ENCODE data around the gene LTBR. TPM values are rescaled to one million over a fixed set of nuclear protein-coding genes. Genes with fewer than 3 reads are reported as not detected.
"Not testable (repeated sequence)": the region's sequence is repeated elsewhere in the genome, so short reads cannot be mapped to it uniquely, and the experiment has no call there.

The LTBR gene
- total and polyA plus RNA-seq, 7 experiments from 2014 or later, result 0.34 to 25.2 (median 2.2) TPM; not detected in 2

DNA sequence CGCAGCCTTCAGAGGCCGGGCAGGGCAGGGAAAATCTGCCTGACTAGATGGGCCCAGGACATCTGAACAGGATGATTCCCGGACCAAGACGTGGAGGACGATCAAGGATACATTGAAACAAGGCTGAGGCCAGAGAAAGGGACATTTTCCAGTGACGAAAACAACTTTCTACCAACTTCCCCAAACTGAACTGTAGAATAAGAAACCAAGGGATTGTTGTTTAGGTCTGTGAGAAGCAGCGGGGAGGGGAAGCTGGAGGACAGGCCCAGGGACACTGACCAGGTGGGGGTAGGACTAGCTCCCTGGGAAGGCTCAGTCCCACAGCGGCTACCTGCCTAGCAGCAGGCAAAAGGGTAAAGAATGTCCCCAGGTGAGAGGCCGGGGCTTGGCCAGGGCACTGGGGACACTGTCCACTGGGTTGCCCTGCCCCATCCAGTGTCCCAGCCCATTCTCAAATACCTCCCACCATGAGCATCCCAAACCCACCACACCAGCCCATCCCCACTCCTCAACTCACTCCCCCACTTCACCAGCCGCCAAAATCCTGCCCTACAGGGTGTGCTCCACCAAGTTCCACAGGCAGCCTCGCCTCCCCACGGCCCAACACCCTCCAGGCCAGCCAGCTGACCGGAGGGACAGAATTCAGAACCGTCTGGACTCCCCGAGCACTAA, 43.1 kb upstream of the LTBR start:
- ChIA-PET POLR2A (interaction anchor here (0.6 to 12.0 kb wide), 10 partner anchors 8 to 130 kb away, joined by 3 to 342 read pairs (median 12); partner anchors contain the start of genes CD27, TAPBPL and VAMP1), CTCF (interaction anchor here (1.0 to 2.9 kb wide), 5 partner anchors 18 to 125 kb away, joined by 3 to 10 read pairs (median 5); no protein-coding TSS in a partner anchor)
- Histone ChIP-seq H3K27me3 (ENCODE audit: control insufficient read depth in 2 of 2, insufficient read depth in 2 of 2, low read length in 2 of 2) (no peaks in the 10 kb centered on the region), H3K36me3 (ENCODE audit: control insufficient read depth in 2 of 3, insufficient read depth in 3 of 3, low read length in 3 of 3) (peaks cover 0 to 11% (median 0%) of the 10 kb centered on the region in 3 experiments), H3K27ac (ENCODE audit: low read depth, low read length) (peak overlapping the region; percentile 92), H3K4me3 (ENCODE audit: low read length) (peak overlapping the region; percentile 88), H3K4me1 (ENCODE audit: control insufficient read depth in 2 of 2, insufficient read depth in 2 of 2, low read length in 2 of 2) (peaks cover 56 to 58% of the 10 kb centered on the region in 2 donors), H3K9me3 (ENCODE audit: control insufficient read depth in 2 of 3, low read length in 3 of 3) (no peaks in the 10 kb centered on the region)
- Mint-ChIP-seq H3K9me3 (no peaks in the 10 kb centered on the region), H3K4me3 (no peak overlapping the region), H3K4me1 (peaks cover 28 to 36% (median 33%) of the 10 kb centered on the region in 7 donors), H3K27ac (no peak overlapping the region), H3K36me3 (peaks cover 0 to 7% (median 0%) of the 10 kb centered on the region in 5 donors), H3K27me3 (no peaks in the 10 kb centered on the region)
- DNase-seq (no peak), ATAC-seq (no peak)
- intact Hi-C loops (cut with micrococcal nuclease), result loop anchor here in 1 of 2 donors (2.0 kb wide), 1 partner anchor 152 kb away; the partner anchor contains the start of gene MRPL51

DNA sequence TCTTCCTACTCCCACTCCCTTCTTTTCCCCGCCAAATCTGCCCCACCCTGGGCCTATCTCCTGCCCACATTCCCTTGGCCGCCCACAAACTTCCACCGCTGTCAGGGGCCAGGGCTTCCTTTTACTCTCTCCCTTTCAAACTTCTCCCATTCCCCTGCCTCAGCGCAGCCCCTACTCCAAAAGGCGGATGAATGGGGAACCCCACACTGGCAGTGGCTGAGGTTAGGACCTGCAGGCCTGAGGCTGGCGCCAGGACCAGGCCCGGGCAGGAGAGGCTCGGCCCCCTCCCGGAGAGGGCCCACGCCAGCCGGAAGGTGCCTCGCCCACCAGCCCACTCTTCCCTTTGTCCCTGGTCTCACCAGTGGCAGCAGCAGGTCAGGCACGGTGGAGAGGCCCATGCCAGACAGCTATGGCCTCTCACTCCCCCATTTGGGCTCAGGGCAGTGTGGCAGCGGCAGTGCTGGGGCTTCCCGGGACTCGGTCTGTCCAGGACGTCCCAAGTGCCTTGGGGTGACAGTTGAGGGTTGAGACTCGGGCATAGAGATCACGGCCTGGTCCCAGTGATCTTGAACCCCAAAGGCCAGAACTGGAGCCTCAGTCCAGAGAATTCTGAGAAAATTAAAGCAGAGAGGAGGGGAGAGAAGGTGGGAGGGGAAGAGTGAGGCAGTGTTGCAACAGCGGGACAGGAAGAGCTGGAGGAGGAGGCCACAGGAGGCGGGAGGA, 42.4 kb upstream of the LTBR start, which contains the start of gene TNFRSF1A:
TNFRSF1A (minus strand) TSS at position 660 of the 723 bp plus-strand sequence; CDS start at position 398, 262 bp downstream.
- no peak within 1 kb of the TSS for H3K4me3 Mint-ChIP-seq
- Histone ChIP-seq H3K9me3 (ENCODE audit: control insufficient read depth in 2 of 3, low read length in 3 of 3) (no peaks in the 10 kb centered on the region), H3K36me3 (ENCODE audit: control insufficient read depth in 2 of 3, insufficient read depth in 3 of 3, low read length in 3 of 3) (peaks cover 0 to 11% (median 0%) of the 10 kb centered on the region in 3 experiments), H3K4me3 (ENCODE audit: low read length) (peak within 1 kb of the TSS; percentile 88), H3K27ac (ENCODE audit: low read depth, low read length) (peak within 1 kb of the TSS; percentile 92), H3K27me3 (ENCODE audit: control insufficient read depth in 2 of 2, insufficient read depth in 2 of 2, low read length in 2 of 2) (no peaks in the 10 kb centered on the region), H3K4me1 (ENCODE audit: control insufficient read depth in 2 of 2, insufficient read depth in 2 of 2, low read length in 2 of 2) (peaks cover 54 to 56% of the 10 kb centered on the region in 2 donors)
- intact Hi-C loops (cut with micrococcal nuclease), result loop anchor here (1.0 to 2.0 kb wide), 2 partner anchors 9 to 151 kb away; partner anchors contain the start of gene MRPL51 (in 1 of the 2)
- ChIA-PET POLR2A (interaction anchor here (0.5 to 12.0 kb wide), 14 partner anchors 7 to 151 kb away, joined by 3 to 342 read pairs (median 3); partner anchors contain the start of genes MRPL51, TAPBPL and VAMP1), CTCF (interaction anchor here (1.0 to 2.9 kb wide), 4 partner anchors 18 to 97 kb away, joined by 3 to 10 read pairs (median 7); no protein-coding TSS in a partner anchor)
- peak in 7 of 9 donors; percentile 45 to 66 (median 54) for DNase-seq
- H3K4me1 Mint-ChIP-seq, result peaks cover 32 to 43% (median 39%) of the 10 kb centered on the region in 7 donors
- H3K27ac Mint-ChIP-seq, result peak within 1 kb of the TSS in 3 of 9 donors; percentile 95 to 97 (median 95)
- H3K9me3 Mint-ChIP-seq, result no peaks in the 10 kb centered on the region
- H3K27me3 Mint-ChIP-seq, result no peaks in the 10 kb centered on the region
- ATAC-seq, result peak; percentile 60
- peaks cover 0 to 7% (median 0%) of the 10 kb centered on the region in 5 donors for H3K36me3 Mint-ChIP-seq

DNA sequence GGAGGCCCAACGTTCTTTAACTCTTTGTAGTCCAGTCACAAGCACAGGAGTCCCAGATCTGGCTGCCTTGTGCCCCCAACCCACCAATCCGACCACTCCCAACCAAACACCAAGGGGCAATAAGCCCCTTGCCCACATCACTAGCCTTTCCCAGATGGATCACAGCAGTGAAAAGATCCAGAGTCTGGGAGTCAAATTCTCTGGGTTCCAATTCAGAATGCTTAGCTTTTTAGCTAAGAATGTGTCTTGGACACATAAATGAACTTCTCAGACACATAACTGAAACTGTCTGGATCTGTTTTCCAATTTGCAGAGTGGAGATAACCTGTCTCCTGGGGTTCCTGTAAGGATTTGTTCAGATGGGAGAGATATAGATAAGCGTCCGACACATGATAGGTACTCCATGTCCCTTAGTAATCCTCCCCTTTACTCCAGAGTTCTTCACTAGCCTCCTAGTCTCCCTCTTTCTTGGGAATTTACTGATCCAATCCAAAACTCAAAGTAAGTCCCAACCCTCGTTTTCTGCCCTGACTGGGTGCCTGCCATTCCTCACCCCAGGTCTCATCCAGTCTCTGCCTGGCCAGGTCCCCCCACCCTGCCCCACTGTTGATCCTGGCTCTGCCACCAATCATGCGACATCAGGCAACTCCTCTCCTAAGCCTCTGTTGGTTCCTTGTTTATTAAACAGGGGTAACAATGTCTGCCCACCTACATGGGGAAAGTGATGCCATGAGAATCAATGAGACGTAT, 41.6 kb upstream of the LTBR start:
- ChIA-PET POLR2A (interaction anchor here (0.5 to 12.0 kb wide), 10 partner anchors 10 to 151 kb away, joined by 3 to 342 read pairs (median 3); partner anchors contain the start of genes MRPL51 and TAPBPL), CTCF (interaction anchor here (0.7 to 2.9 kb wide), 4 partner anchors 21 to 123 kb away, joined by 3 to 10 read pairs (median 6); no protein-coding TSS in a partner anchor)
- Histone ChIP-seq H3K27ac (ENCODE audit: low read depth, low read length) (peak overlapping the region; percentile 92), H3K4me1 (ENCODE audit: control insufficient read depth in 2 of 2, insufficient read depth in 2 of 2, low read length in 2 of 2) (peaks cover 50 to 57% of the 10 kb centered on the region in 2 donors), H3K27me3 (ENCODE audit: control insufficient read depth in 2 of 2, insufficient read depth in 2 of 2, low read length in 2 of 2) (no peaks in the 10 kb centered on the region), H3K4me3 (ENCODE audit: low read length) (peak overlapping the region; percentile 88), H3K36me3 (ENCODE audit: control insufficient read depth in 2 of 3, insufficient read depth in 3 of 3, low read length in 3 of 3) (peaks cover 0 to 11% (median 0%) of the 10 kb centered on the region in 3 experiments), H3K9me3 (ENCODE audit: control insufficient read depth in 2 of 3, low read length in 3 of 3) (no peaks in the 10 kb centered on the region)
- Mint-ChIP-seq H3K36me3 (peaks cover 0 to 5% (median 0%) of the 10 kb centered on the region in 5 donors), H3K27me3 (no peaks in the 10 kb centered on the region), H3K27ac (peak overlapping the region in 3 of 9 donors; percentile 95 to 97 (median 95)), H3K4me3 (no peak overlapping the region), H3K4me1 (peaks cover 37 to 50% (median 46%) of the 10 kb centered on the region in 7 donors), H3K9me3 (no peaks in the 10 kb centered on the region)
- intact Hi-C loops (cut with micrococcal nuclease), result loop anchor here in 1 of 2 donors (1.0 kb wide), 1 partner anchor 10 kb away; no protein-coding TSS in a partner anchor
- ATAC-seq (no peak), DNase-seq (no peak)

DNA sequence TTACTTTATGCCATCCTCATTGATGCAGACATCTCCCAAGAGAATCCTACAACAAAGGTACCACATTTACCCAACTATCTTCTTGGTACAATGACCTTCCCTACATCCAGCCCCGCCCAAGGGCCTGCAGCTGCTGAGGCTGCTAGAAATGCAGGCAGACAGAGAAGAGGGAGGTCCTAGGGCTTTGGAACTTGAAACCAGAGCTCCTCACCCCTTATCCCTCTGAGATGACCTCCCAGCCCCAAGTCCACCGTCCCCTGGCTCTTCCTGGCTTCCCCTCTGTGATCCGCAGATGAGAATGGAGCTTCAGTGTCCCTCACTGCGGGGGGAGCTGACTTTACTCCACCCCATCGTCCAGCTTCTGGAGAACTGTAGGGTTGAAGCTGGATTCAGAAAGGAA, 40.4 kb upstream of the LTBR start:
- Mint-ChIP-seq H3K4me1 (peaks cover 38 to 56% (median 50%) of the 10 kb centered on the region in 7 donors), H3K27me3 (no peaks in the 10 kb centered on the region), H3K36me3 (peaks cover 0 to 4% (median 0%) of the 10 kb centered on the region in 5 donors), H3K4me3 (peak overlapping the region in 1 of 10 donors; percentile 43), H3K27ac (peak overlapping the region in 4 of 9 donors; percentile 35 to 97 (median 70)), H3K9me3 (no peaks in the 10 kb centered on the region)
- CTCF ChIA-PET, result interaction anchor here (0.6 to 2.2 kb wide), 5 partner anchors 8 to 129 kb away, joined by 3 to 10 read pairs (median 8); no protein-coding TSS in a partner anchor
- Histone ChIP-seq H3K27ac (ENCODE audit: low read depth, low read length) (no peak overlapping the region), H3K4me3 (ENCODE audit: low read length) (no peak overlapping the region), H3K27me3 (ENCODE audit: control insufficient read depth in 2 of 2, insufficient read depth in 2 of 2, low read length in 2 of 2) (no peaks in the 10 kb centered on the region), H3K36me3 (ENCODE audit: control insufficient read depth in 2 of 3, insufficient read depth in 3 of 3, low read length in 3 of 3) (peaks cover 0 to 11% (median 0%) of the 10 kb centered on the region in 3 experiments), H3K9me3 (ENCODE audit: control insufficient read depth in 2 of 3, low read length in 3 of 3) (no peaks in the 10 kb centered on the region), H3K4me1 (ENCODE audit: control insufficient read depth in 2 of 2, insufficient read depth in 2 of 2, low read length in 2 of 2) (peaks cover 44 to 50% of the 10 kb centered on the region in 2 donors)
- POLR2A ChIA-PET, result interaction anchor here (7.9 to 12.0 kb wide), 2 partner anchors 8 to 19 kb away, joined by 56 to 342 read pairs; no protein-coding TSS in a partner anchor
- DNase-seq (no peak), ATAC-seq (no peak)
- intact Hi-C loops (cut with micrococcal nuclease), result no loop called here

DNA sequence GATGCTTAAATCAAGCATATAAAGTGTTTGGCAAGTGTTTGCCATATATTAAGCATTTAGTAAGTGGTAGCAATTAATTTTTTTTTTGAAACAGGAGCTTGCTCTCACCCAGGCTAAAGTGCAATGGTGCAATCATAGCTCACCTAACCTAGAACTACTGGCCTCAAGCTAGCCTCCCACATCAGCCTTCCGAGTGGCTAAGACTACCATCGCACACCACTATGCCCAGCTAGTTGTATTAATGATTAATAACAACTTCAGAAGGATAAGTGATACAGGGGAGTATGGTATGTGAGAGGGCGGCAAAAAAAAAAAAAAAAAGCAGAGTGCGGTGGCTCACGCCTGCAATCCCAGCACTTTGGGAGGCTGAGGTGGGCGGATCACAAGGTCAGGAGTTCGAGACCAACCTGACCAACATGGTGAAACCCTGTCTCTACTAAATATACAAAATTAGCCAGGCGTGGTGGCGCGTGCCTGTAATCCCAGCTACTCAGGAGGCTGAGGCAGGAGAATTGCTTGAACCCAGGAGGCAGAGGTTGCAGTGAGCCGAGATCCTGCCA, 39.8 kb upstream of the LTBR start:
- H3K36me3 Mint-ChIP-seq; intact Hi-C loops (cut with micrococcal nuclease); H3K4me3 Mint-ChIP-seq; H3K27me3 Mint-ChIP-seq; H3K27ac ChIP-seq (ENCODE audit: low read depth, low read length); DNase-seq; ATAC-seq; H3K27ac Mint-ChIP-seq; H3K4me3 ChIP-seq (ENCODE audit: low read length); H3K9me3 ChIP-seq (ENCODE audit: control insufficient read depth in 2 of 3, low read length in 3 of 3); H3K27me3 ChIP-seq (ENCODE audit: control insufficient read depth in 2 of 2, insufficient read depth in 2 of 2, low read length in 2 of 2); H3K9me3 Mint-ChIP-seq: not testable (repeated sequence)
- POLR2A ChIA-PET, result interaction anchor here (1.4 to 12.0 kb wide), 3 partner anchors 9 to 265 kb away, joined by 3 to 342 read pairs (median 56); no protein-coding TSS in a partner anchor
- Histone ChIP-seq H3K4me1 (ENCODE audit: control insufficient read depth in 2 of 2, insufficient read depth in 2 of 2, low read length in 2 of 2) (peaks cover 37 to 44% of the 10 kb centered on the region in 2 donors), H3K36me3 (ENCODE audit: control insufficient read depth in 2 of 3, insufficient read depth in 3 of 3, low read length in 3 of 3) (peaks cover 0 to 11% (median 0%) of the 10 kb centered on the region in 3 experiments)
- H3K4me1 Mint-ChIP-seq, result peaks cover 38 to 60% (median 54%) of the 10 kb centered on the region in 7 donors
- CTCF ChIA-PET, result interaction anchor here (0.6 to 1.9 kb wide), 6 partner anchors 9 to 129 kb away, joined by 3 to 10 read pairs (median 4); no protein-coding TSS in a partner anchor
